Trophoblast cell (in vitro differentiated cells and primary cell): ENCODE measurements around the gene LAMA3.

Experiments
- DNase-seq, 2 donors: peaks; one replicate each; pipeline ENCODE4 v3.0.0-alpha.2; 2016
- H2AFZ ChIP-seq: 2 replicates; pipeline ENCODE4 v1.6.1; 2013; ENCODE audit warnings: low read length, moderate library complexity, mild to moderate bottlenecking; ENCODE audit not compliant: insufficient read depth, poor library complexity
- H2AK5ac ChIP-seq: 2 replicates; pipeline ENCODE4 v1.6.1; 2013; ENCODE audit warnings: mild to moderate bottlenecking, low read length
- H2BK120ac ChIP-seq: 2 replicates; pipeline ENCODE4 v1.6.1; 2013; ENCODE audit warnings: low read length, mild to moderate bottlenecking, moderate library complexity; ENCODE audit not compliant: insufficient read depth, poor library complexity
- H2BK12ac ChIP-seq: 2 replicates; pipeline ENCODE4 v1.6.1; 2013; ENCODE audit warnings: mild to moderate bottlenecking, low read length, moderate library complexity
- H2BK5ac ChIP-seq: 2 replicates; pipeline ENCODE4 v1.6.1; 2013; ENCODE audit warnings: low read length, low read depth, moderate library complexity, mild to moderate bottlenecking; ENCODE audit not compliant: poor library complexity
- H3K14ac ChIP-seq: 2 replicates; pipeline ENCODE4 v1.6.1; 2013; ENCODE audit warnings: mild to moderate bottlenecking, low read length
- H3K18ac ChIP-seq: 2 replicates; pipeline ENCODE4 v1.6.1; 2013; ENCODE audit warnings: mild to moderate bottlenecking, low read length
- H3K23ac ChIP-seq: 2 replicates; pipeline ENCODE4 v1.6.1; 2013; ENCODE audit warnings: low read length
- H3K27ac ChIP-seq: 2 replicates; pipeline ENCODE4 v1.5.1; 2013; ENCODE audit warnings: low read depth, mild to moderate bottlenecking, inconsistent platforms, low read length, moderate library complexity
- H3K27me3 ChIP-seq: 2 replicates; pipeline ENCODE4 v1.6.1; 2013; ENCODE audit warnings: inconsistent platforms, mild to moderate bottlenecking, low read length, moderate library complexity; ENCODE audit not compliant: insufficient read depth
- H3K36me3 ChIP-seq, 2 experiments: 1 replicate in 1 of 2; 2 replicates in 1 of 2; pipeline ENCODE4 v1.6.1; 2013; ENCODE audit warnings: low read length in 2 of 2, mild to moderate bottlenecking in 2 of 2, moderate library complexity in 1 of 2; ENCODE audit not compliant: insufficient read depth in 2 of 2, control insufficient read depth in 1 of 2
- H3K4ac ChIP-seq: 2 replicates; pipeline ENCODE4 v1.6.1; 2013; ENCODE audit warnings: low read depth, mild to moderate bottlenecking, low read length, moderate library complexity
- H3K4me1 ChIP-seq, 2 experiments: 1 replicate in 1 of 2; 2 replicates in 1 of 2; pipeline ENCODE4 v1.6.1; 2013; ENCODE audit warnings: low read length in 2 of 2, mild to moderate bottlenecking in 2 of 2, moderate library complexity in 1 of 2; ENCODE audit not compliant: insufficient read depth in 2 of 2, control insufficient read depth in 1 of 2
- H3K4me2 ChIP-seq: 2 replicates; pipeline ENCODE4 v1.6.1; 2013; ENCODE audit warnings: inconsistent platforms, mild to moderate bottlenecking, low read length, moderate library complexity
- H3K4me3 ChIP-seq: 2 replicates; pipeline ENCODE4 v1.5.1; 2013; ENCODE audit warnings: mild to moderate bottlenecking, low read depth, low read length, inconsistent platforms
- H3K79me1 ChIP-seq: one replicate; pipeline ENCODE4 v1.6.1; 2013; ENCODE audit warnings: low read length
- H3K79me2 ChIP-seq: 2 replicates; pipeline ENCODE4 v1.6.1; 2013; ENCODE audit warnings: low read length, mild to moderate bottlenecking; ENCODE audit not compliant: control insufficient read depth, insufficient read depth, poor library complexity
- H3K9ac ChIP-seq: 2 replicates; pipeline ENCODE4 v1.6.1; 2013; ENCODE audit warnings: mild to moderate bottlenecking, low read length
- H3K9me3 ChIP-seq: 2 replicates; pipeline ENCODE4 v1.6.1; 2013; ENCODE audit warnings: low read depth, mild to moderate bottlenecking, control low read depth, inconsistent platforms, low read length; ENCODE audit not compliant: insufficient read depth
- H4K12ac ChIP-seq: 2 replicates; pipeline ENCODE4 v1.6.1; 2013; ENCODE audit warnings: low read depth, mild to moderate bottlenecking, low read length, moderate library complexity
- H4K8ac ChIP-seq: 2 replicates; pipeline ENCODE4 v1.6.1; 2013; ENCODE audit warnings: low read depth, mild to moderate bottlenecking, low read length, moderate library complexity
- H4K91ac ChIP-seq: one replicate; pipeline ENCODE4 v1.6.1; 2013; ENCODE audit warnings: low read depth, mild to moderate bottlenecking, low read length, moderate library complexity
- WGBS: extraction: QIAGEN DNeasy Blood & Tissue Kit; methylation state at CpG from one replicate; pipeline ENCODE4 v1.1.7; 2013; ENCODE audit warnings: missing lambda C conversion rate; ENCODE audit not compliant: insufficient read length, insufficient coverage; ENCODE audit errors: extremely low coverage; 5-methylcytosine and 5-hydroxymethylcytosine counted together

The LAMA3 gene

DNA sequence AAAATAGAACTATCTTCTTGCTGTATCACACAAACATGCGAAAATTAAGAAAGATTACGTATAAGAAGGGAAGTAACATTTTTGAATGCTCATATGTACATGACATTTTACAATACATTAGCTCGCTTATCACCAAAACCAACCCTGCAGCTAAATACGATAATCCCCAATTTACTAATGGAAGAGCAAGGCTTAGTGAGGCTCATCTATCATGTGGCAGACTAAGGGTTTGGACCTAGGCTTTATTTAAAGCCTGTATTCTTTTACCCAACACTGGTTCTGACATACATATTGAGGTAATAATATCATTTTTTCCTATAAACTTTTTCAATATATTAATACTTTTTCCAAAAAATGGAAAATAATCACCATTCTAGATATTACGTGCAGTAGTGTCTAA lies 208.5 kb downstream of the LAMA3 start:
- Histone ChIP-seq H3K4ac (no peak overlapping the region), H3K79me1 (no peaks in the 10 kb centered on the region), H2AFZ (no peak overlapping the region), H4K12ac (no peak overlapping the region), H2AK5ac (no peak overlapping the region), H3K4me2 (no peak overlapping the region), H3K79me2 (no peaks in the 10 kb centered on the region), H3K36me3 (no peaks in the 10 kb centered on the region), H3K4me3 (no peak overlapping the region), H3K23ac (no peak overlapping the region), H3K27ac (no peak overlapping the region), H2BK5ac (no peak overlapping the region), H4K8ac (no peak overlapping the region), H3K9me3 (peaks cover 2% of the 10 kb centered on the region), H3K27me3 (peaks cover 2% of the 10 kb centered on the region), H3K9ac (no peak overlapping the region), H4K91ac (no peak overlapping the region), H3K14ac (no peak overlapping the region), H3K4me1 (no peaks in the 10 kb centered on the region), H2BK12ac (no peak overlapping the region), H3K18ac (no peak overlapping the region), H2BK120ac (no peak overlapping the region)
- no peak for DNase-seq
- WGBS: no CpG with 5 or more reads among the region's 5 CpGs

DNA sequence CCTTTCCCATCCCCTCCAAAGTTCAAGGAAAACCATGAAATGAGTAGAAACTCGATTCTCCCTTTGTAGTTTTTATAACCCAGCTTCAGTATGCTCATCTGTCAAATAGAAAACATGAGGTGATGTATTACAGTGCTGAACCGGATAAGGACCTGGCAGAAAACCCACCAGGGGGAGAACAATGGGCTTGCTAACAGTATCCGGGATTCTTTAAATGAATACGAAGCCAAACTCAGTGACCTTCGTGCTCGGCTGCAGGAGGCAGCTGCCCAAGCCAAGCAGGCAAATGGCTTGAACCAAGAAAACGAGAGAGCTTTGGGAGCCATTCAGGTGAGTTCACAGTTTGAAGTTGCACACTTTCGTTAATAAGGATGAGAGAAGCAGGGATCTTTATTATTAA lies 211.7 kb downstream of the LAMA3 start:
- Histone ChIP-seq H4K12ac (no peak overlapping the region), H3K4me3 (no peak overlapping the region), H3K14ac (no peak overlapping the region), H3K79me1 (no peaks in the 10 kb centered on the region), H3K27me3 (no peaks in the 10 kb centered on the region), H2BK120ac (no peak overlapping the region), H2AK5ac (no peak overlapping the region), H3K4ac (no peak overlapping the region), H4K8ac (no peak overlapping the region), H3K9me3 (no peaks in the 10 kb centered on the region), H3K18ac (no peak overlapping the region), H3K4me1 (no peaks in the 10 kb centered on the region), H4K91ac (no peak overlapping the region), H3K23ac (no peak overlapping the region), H2BK12ac (no peak overlapping the region), H3K27ac (no peak overlapping the region), H3K79me2 (no peaks in the 10 kb centered on the region), H3K9ac (no peak overlapping the region), H3K36me3 (no peaks in the 10 kb centered on the region), H3K4me2 (no peak overlapping the region), H2AFZ (no peak overlapping the region), H2BK5ac (no peak overlapping the region)
- no CpG with 5 or more reads among the region's 8 CpGs for WGBS
- no peak for DNase-seq

DNA sequence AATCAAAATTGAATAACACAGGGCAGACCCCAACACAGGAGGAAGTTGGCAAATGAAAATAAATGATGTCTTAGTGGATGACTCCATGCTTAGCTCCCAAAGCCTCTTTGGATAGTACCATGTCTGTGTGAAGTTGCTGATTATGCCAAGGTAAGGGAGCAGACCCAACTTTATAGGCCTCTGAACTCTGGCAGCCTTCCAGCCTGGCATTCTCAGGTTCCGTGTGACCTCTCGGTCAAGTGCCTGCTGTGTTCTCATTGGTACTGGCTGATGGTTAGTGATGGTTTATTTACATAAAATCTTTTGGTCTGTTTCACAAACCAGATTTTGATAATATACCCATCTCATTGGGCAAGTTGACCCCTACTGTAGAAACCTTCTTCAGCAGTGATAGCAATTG lies 213.1 kb downstream of the LAMA3 start:
- no peak overlapping the region for H2BK12ac ChIP-seq
- H2BK5ac ChIP-seq: no peak overlapping the region
- no peak overlapping the region for H3K4ac ChIP-seq

DNA sequence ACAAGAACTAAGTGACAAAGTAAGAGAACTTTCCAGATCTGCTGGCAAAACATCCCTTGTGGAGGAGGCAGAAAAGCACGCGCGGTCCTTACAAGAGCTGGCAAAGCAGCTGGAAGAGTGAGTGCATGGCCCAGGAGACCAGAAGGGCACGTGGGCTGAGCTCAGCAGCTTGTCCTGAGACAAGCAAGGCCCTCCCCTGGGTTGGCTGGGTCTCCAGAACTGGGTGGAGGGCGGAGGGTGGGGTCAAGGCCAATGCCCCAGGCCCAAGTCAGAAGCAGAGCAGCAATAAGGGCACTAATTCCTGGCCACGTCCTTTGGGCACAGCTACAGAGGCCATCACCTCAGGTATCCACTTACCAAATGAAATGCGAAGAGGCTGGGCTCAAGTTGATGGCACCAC lies 214.7 kb downstream of the LAMA3 start:
- H3K79me1 ChIP-seq: no peaks in the 10 kb centered on the region
- H3K4ac ChIP-seq: no peak overlapping the region
- H2BK12ac ChIP-seq: no peak overlapping the region
- no peaks in the 10 kb centered on the region for H3K36me3 ChIP-seq
- H4K8ac ChIP-seq: no peak overlapping the region
- H2AFZ ChIP-seq: no peak overlapping the region
- no peak overlapping the region for H3K14ac ChIP-seq
- no peak overlapping the region for H3K4me2 ChIP-seq
- no peak overlapping the region for H3K9ac ChIP-seq
- no peaks in the 10 kb centered on the region for H3K9me3 ChIP-seq
- no peak overlapping the region for H3K4me3 ChIP-seq
- no peak overlapping the region for H3K18ac ChIP-seq
- H2AK5ac ChIP-seq: no peak overlapping the region
- H3K23ac ChIP-seq: no peak overlapping the region
- no peak overlapping the region for H4K12ac ChIP-seq
- no peak overlapping the region for H4K91ac ChIP-seq
- DNase-seq: no peak
- no peak overlapping the region for H2BK5ac ChIP-seq
- no peak overlapping the region for H2BK120ac ChIP-seq
- H3K4me1 ChIP-seq: no peaks in the 10 kb centered on the region
- no CpG with 5 or more reads among the region's 7 CpGs for WGBS
- H3K27ac ChIP-seq: no peak overlapping the region
- H3K79me2 ChIP-seq: no peaks in the 10 kb centered on the region
- H3K27me3 ChIP-seq: no peaks in the 10 kb centered on the region

More for the DNA sequence above, 213.1 kb downstream of the LAMA3 start:
- Histone ChIP-seq H3K27me3 (no peaks in the 10 kb centered on the region), H4K8ac (no peak overlapping the region), H2AK5ac (no peak overlapping the region), H3K9ac (no peak overlapping the region), H3K27ac (no peak overlapping the region), H4K91ac (no peak overlapping the region), H3K4me3 (no peak overlapping the region), H3K36me3 (no peaks in the 10 kb centered on the region), H3K18ac (no peak overlapping the region), H4K12ac (no peak overlapping the region), H3K23ac (no peak overlapping the region), H3K14ac (no peak overlapping the region), H2BK120ac (no peak overlapping the region), H2AFZ (no peak overlapping the region), H3K79me2 (no peaks in the 10 kb centered on the region), H3K79me1 (no peaks in the 10 kb centered on the region), H3K4me2 (no peak overlapping the region), H3K4me1 (no peaks in the 10 kb centered on the region), H3K9me3 (no peaks in the 10 kb centered on the region)
- no CpG with 5 or more reads among the region's 2 CpGs for WGBS
- no peak for DNase-seq
